ENCODE data around the gene KRTAP29-1.
"Not testable (repeated sequence)": the region's sequence is repeated elsewhere in the genome, so short reads cannot be mapped to it uniquely, and the experiment has no call there.

Gene KRTAP29-1

GRCh38 chr17:41287050-41287449 is 15.6 kb downstream of the KRTAP29-1 start:
- DNase-seq (no peak), ATAC-seq (no peak)
- Mint-ChIP-seq H3K4me1 (peaks cover 7% of the 10 kb centered on the region), H3K9me3 (no peaks in the 10 kb centered on the region), H3K27me3 (no peaks in the 10 kb centered on the region), H3K27ac (no peak overlapping the region), H3K4me3 (no peak overlapping the region)

GRCh38 chr17:41284546-41284945 is 18.1 kb downstream of the KRTAP29-1 start:
- no peak for ATAC-seq
- Mint-ChIP-seq H3K9me3 (no peaks in the 10 kb centered on the region), H3K4me3 (no peak overlapping the region), H3K27ac (no peak overlapping the region), H3K27me3 (no peaks in the 10 kb centered on the region), H3K4me1 (peaks cover 7% of the 10 kb centered on the region)
- no peak for DNase-seq

- no peak overlapping the region for H3K27ac Mint-ChIP-seq
- H3K4me3 Mint-ChIP-seq = no peak overlapping the region
- DNase-seq = no peak
- no peak for ATAC-seq
- no peaks in the 10 kb centered on the region for H3K27me3 Mint-ChIP-seq
- no peaks in the 10 kb centered on the region for H3K9me3 Mint-ChIP-seq
- H3K4me1 Mint-ChIP-seq = peaks cover 7% of the 10 kb centered on the region
Measured at GRCh38 chr17:41284043-41284442, 18.6 kb downstream of the KRTAP29-1 start.

GRCh38 chr17:41278176-41278955 is 24.3 kb downstream of the KRTAP29-1 start:
- Mint-ChIP-seq H3K27me3 (peaks cover 7% of the 10 kb centered on the region), H3K9me3 (no peaks in the 10 kb centered on the region), H3K4me3 (no peak overlapping the region), H3K4me1 (no peaks in the 10 kb centered on the region), H3K27ac (no peak overlapping the region)
- no peak for ATAC-seq
- DNase-seq = no peak

- ATAC-seq, H3K27me3 Mint-ChIP-seq, H3K4me1 Mint-ChIP-seq, DNase-seq, H3K4me3 Mint-ChIP-seq, H3K9me3 Mint-ChIP-seq, H3K27ac Mint-ChIP-seq: not testable (repeated sequence)
Measured at GRCh38 chr17:41275648-41276190, 26.9 kb downstream of the KRTAP29-1 start, which contains the start of gene KRTAP9-7. TSS of gene KRTAP9-7 (plus strand) at chr17:41275698. CDS start at chr17:41275698, 0 bp downstream.

- H3K27me3 Mint-ChIP-seq = peaks cover 7% of the 10 kb centered on the region
- no peak for ATAC-seq
- no peak overlapping the region for H3K27ac Mint-ChIP-seq
Measured at GRCh38 chr17:41271858-41272257, 30.8 kb downstream of the KRTAP29-1 start.

GRCh38 chr17:41271323-41271722 is 31.3 kb downstream of the KRTAP29-1 start:
- ATAC-seq, H3K27me3 Mint-ChIP-seq, H3K27ac Mint-ChIP-seq, DNase-seq, H3K9me3 Mint-ChIP-seq, H3K4me3 Mint-ChIP-seq, H3K4me1 Mint-ChIP-seq: not testable (repeated sequence)

More at GRCh38 chr17:41271858-41272257, 30.8 kb downstream of the KRTAP29-1 start:
- H3K4me3 Mint-ChIP-seq = no peak overlapping the region
- H3K9me3 Mint-ChIP-seq = no peaks in the 10 kb centered on the region
- DNase-seq = no peak
- H3K4me1 Mint-ChIP-seq = no peaks in the 10 kb centered on the region

GRCh38 chr17:41267711-41268110 is 34.9 kb downstream of the KRTAP29-1 start:
- DNase-seq (no peak), ATAC-seq (no peak)
- Mint-ChIP-seq H3K9me3 (no peaks in the 10 kb centered on the region), H3K4me3 (no peak overlapping the region), H3K27ac (no peak overlapping the region), H3K27me3 (no peaks in the 10 kb centered on the region), H3K4me1 (no peaks in the 10 kb centered on the region)

GRCh38 chr17:41265078-41265477 is 37.6 kb downstream of the KRTAP29-1 start, which contains the start of gene KRTAP9-6:
TSS of gene KRTAP9-6 (plus strand) at chr17:41265378. CDS start at chr17:41265378, 0 bp downstream.
- ATAC-seq (no peak), DNase-seq (no peak)
- no peak within 1 kb of the TSS for H3K27ac Mint-ChIP-seq
- peaks cover 14% of the 10 kb centered on the region for H3K4me1 Mint-ChIP-seq
- H3K4me3 Mint-ChIP-seq = no peak within 1 kb of the TSS
- H3K27me3 Mint-ChIP-seq = no peaks in the 10 kb centered on the region
- no peaks in the 10 kb centered on the region for H3K9me3 Mint-ChIP-seq

GRCh38 chr17:41264599-41264998 is 38.1 kb downstream of the KRTAP29-1 start:
- no peaks in the 10 kb centered on the region for H3K27me3 Mint-ChIP-seq

GRCh38 chr17:41263212-41263611 is 39.4 kb downstream of the KRTAP29-1 start:
- H3K4me1 Mint-ChIP-seq = peaks cover 15% of the 10 kb centered on the region
- DNase-seq = no peak
- no peak overlapping the region for H3K27ac Mint-ChIP-seq
- no peaks in the 10 kb centered on the region for H3K27me3 Mint-ChIP-seq
- no peak overlapping the region for H3K4me3 Mint-ChIP-seq
- H3K9me3 Mint-ChIP-seq = no peaks in the 10 kb centered on the region
- no peak for ATAC-seq

More at GRCh38 chr17:41264599-41264998, 38.1 kb downstream of the KRTAP29-1 start:
- Mint-ChIP-seq H3K9me3 (no peaks in the 10 kb centered on the region), H3K4me1 (peaks cover 15% of the 10 kb centered on the region), H3K27ac (no peak overlapping the region), H3K4me3 (no peak overlapping the region)
- ATAC-seq (no peak), DNase-seq (no peak)

GRCh38 chr17:41258406-41258805 is 44.2 kb downstream of the KRTAP29-1 start:
- no peak for ATAC-seq
- H3K27ac Mint-ChIP-seq = no peak overlapping the region
- no peaks in the 10 kb centered on the region for H3K27me3 Mint-ChIP-seq
- no peak for DNase-seq
- H3K4me3 Mint-ChIP-seq = no peak overlapping the region
- no peaks in the 10 kb centered on the region for H3K9me3 Mint-ChIP-seq
- H3K4me1 Mint-ChIP-seq = peaks cover 15% of the 10 kb centered on the region

GRCh38 chr17:41256291-41256685 is 46.4 kb downstream of the KRTAP29-1 start:
- ATAC-seq (no peak), DNase-seq (no peak)
- no peak overlapping the region for H3K4me3 Mint-ChIP-seq
- H3K4me1 Mint-ChIP-seq = peaks cover 22% of the 10 kb centered on the region
- H3K9me3 Mint-ChIP-seq = no peaks in the 10 kb centered on the region
- H3K27ac Mint-ChIP-seq = no peak overlapping the region
- no peaks in the 10 kb centered on the region for H3K27me3 Mint-ChIP-seq

- not testable (repeated sequence) for ATAC-seq, H3K27me3 Mint-ChIP-seq, H3K9me3 Mint-ChIP-seq, H3K4me3 Mint-ChIP-seq, H3K27ac Mint-ChIP-seq, DNase-seq
- peaks cover 16% of the 10 kb centered on the region for H3K4me1 Mint-ChIP-seq
Measured at GRCh38 chr17:41255381-41256290, 47.0 kb downstream of the KRTAP29-1 start, which contains the start of gene KRTAP9-9. TSS of gene KRTAP9-9 (plus strand) at chr17:41255384.

- Mint-ChIP-seq H3K9me3 (no peaks in the 10 kb centered on the region), H3K27me3 (peaks cover 8% of the 10 kb centered on the region), H3K4me1 (peaks cover 10% of the 10 kb centered on the region), H3K27ac (no peak overlapping the region), H3K4me3 (no peak overlapping the region)
- no peak for ATAC-seq
- no peak for DNase-seq
Measured at GRCh38 chr17:41254861-41255260, 47.8 kb downstream of the KRTAP29-1 start.

Measured in stimulated activated naive CD8-positive, alpha-beta T cell treated with anti-CD3 and anti-CD28 coated beads, Interleukin-15, amount 100 ng/mL, for 72 hours (primary cell).